ENCODE results near the gene SEMA3F.

- TF ChIP-seq CTCF (IDR thresholded peaks at IDR 0.05) (no peak), POLR2A (IDR thresholded peaks at IDR 0.05; ENCODE audit: low read depth) (no peak)
Observed at GRCh38 chr3:50147016-50147415, 8.1 kb upstream of the SEMA3F start.
